OCI-LY7 (cell line): ENCODE data around the gene SUSD4. TPM values are rescaled to one million over a fixed set of nuclear protein-coding genes. Genes with fewer than 3 reads are reported as not detected.
A peak's percentile ranks its signal among the peaks of the same experiment; 100 is the strongest.

Experiments
- BruUV-seq: library from RNA; stranded (reverse); fragments of 400-500 nt; replicated peaks from 2 replicates; lab custom pipeline; 2021; lab: Mats Ljungman, UMichigan
- CTCF ChIA-PET: fragments of 300-600 bp; sonication (Branson Sonifier 250); formaldehyde crosslinking; loops from one replicate; lab custom pipeline; 2022; ENCODE audit warnings: antibody characterized with exemption; ENCODE audit not compliant: unreplicated experiment; lab: Charles Lee
- POLR2A ChIA-PET: fragments of 300-600 bp; sonication (Branson Sonifier 250); formaldehyde crosslinking; loops from one replicate; lab custom pipeline; 2022; ENCODE audit warnings: antibody characterized with exemption; lab: Charles Lee
- DNase-seq: peaks from one replicate; pipeline ENCODE4 v3.0.0-alpha.2; 2015; ENCODE audit warnings: low spot score
- H2AFZ ChIP-seq: fragments of 200-600 bp; sonication (generic), shearing (Covaris generic); 2 replicates; pipeline ENCODE4 v1.6.1; 2014; ENCODE audit warnings: mild to moderate bottlenecking, antibody characterized with exemption, low read length, moderate library complexity
- H3K27ac ChIP-seq: fragments of 200-600 bp; sonication (generic); 2 replicates; pipeline ENCODE4 v1.5.1; 2014; ENCODE audit warnings: mixed run types, low read depth, mild to moderate bottlenecking, moderate library complexity, low read length, inconsistent platforms; ENCODE audit not compliant: poor library complexity, severe bottlenecking
- H3K36me3 ChIP-seq: fragments of 200-600 bp; sonication (generic); 2 replicates; pipeline ENCODE4 v1.6.1; 2014; ENCODE audit warnings: mild to moderate bottlenecking, antibody characterized with exemption, low read length, moderate library complexity, mixed read lengths; ENCODE audit not compliant: insufficient read depth
- H3K4me1 ChIP-seq: fragments of 200-600 bp; sonication (generic); 2 replicates; pipeline ENCODE4 v1.5.1; 2014; ENCODE audit warnings: mild to moderate bottlenecking, low read length; ENCODE audit not compliant: insufficient read depth, poor library complexity, severe bottlenecking
- H3K4me2 ChIP-seq: fragments of 200-600 bp; sonication (generic); 2 replicates; pipeline ENCODE4 v1.6.1; 2014; ENCODE audit warnings: mild to moderate bottlenecking, low read length
- H3K4me3 ChIP-seq: fragments of 200-600 bp; sonication (generic); 2 replicates; pipeline ENCODE4 v1.5.1; 2014; ENCODE audit warnings: mild to moderate bottlenecking, low read depth, low read length; ENCODE audit not compliant: poor library complexity, severe bottlenecking
- H3K79me2 ChIP-seq: fragments of 200-600 bp; sonication (generic); 2 replicates; pipeline ENCODE4 v1.6.1; 2016; ENCODE audit warnings: low read depth, mild to moderate bottlenecking, low read length, moderate library complexity, mixed read lengths; ENCODE audit not compliant: insufficient read depth
- H3K9me2 ChIP-seq: fragments of 200-600 bp; sonication (generic); 2 replicates; pipeline ENCODE4 v1.6.1; 2016; ENCODE audit warnings: mild to moderate bottlenecking, low read length, mixed read lengths; ENCODE audit not compliant: insufficient read depth
- H3K9me3 ChIP-seq: fragments of 200-600 bp; sonication (generic); 2 replicates; pipeline ENCODE4 v1.6.1; 2014; ENCODE audit warnings: mild to moderate bottlenecking, mixed run types, low read length, mixed read lengths
- H4K20me1 ChIP-seq: fragments of 200-600 bp; sonication (generic); 2 replicates; pipeline ENCODE4 v1.6.1; 2014; ENCODE audit warnings: mild to moderate bottlenecking, antibody characterized with exemption, low read length, moderate library complexity, mixed read lengths; ENCODE audit not compliant: insufficient read depth
- EZH2phosphoT487 ChIP-seq: fragments of 200-600 bp; sonication (generic); IDR thresholded peaks from 2 replicates; pipeline ENCODE4 v1.6.1; 2018; ENCODE audit warnings: low read depth, borderline replicate concordance, mild to moderate bottlenecking, mixed run types, antibody characterized with exemption, low read length, moderate library complexity, mixed read lengths
- intact Hi-C: fragments of 100-400 bp; cut with micrococcal nuclease; formaldehyde crosslinking; loops from one replicate; pipeline ENCODE4 v1.10.0; 2022; ENCODE audit not compliant: unreplicated experiment
- total RNA-seq, 2 experiments: library from RNA; depleted of rRNA in 1 of 2; stranded (reverse); fragments of >200 nt in 1 of 2; shearing (Covaris generic) in 1 of 2; gene quantifications; 2 replicates each; pipeline ENCODE4 v1.2.3, GENCODE V29; 2014 to 2022
- TF ChIP-seq, protein P1 (sequence below): fragments of 200-600 bp; sonication (generic); conservative IDR thresholded peaks from 2 replicates; pipeline ENCODE4 v1.5.1; 2014; ENCODE audit warnings: mild to moderate bottlenecking, antibody characterized with exemption, low read length, moderate library complexity, mixed read lengths

SUSD4 gene
- total RNA-seq, 2 experiments from 2014 or later = 0.42 TPM; not detected in 1

DNA sequence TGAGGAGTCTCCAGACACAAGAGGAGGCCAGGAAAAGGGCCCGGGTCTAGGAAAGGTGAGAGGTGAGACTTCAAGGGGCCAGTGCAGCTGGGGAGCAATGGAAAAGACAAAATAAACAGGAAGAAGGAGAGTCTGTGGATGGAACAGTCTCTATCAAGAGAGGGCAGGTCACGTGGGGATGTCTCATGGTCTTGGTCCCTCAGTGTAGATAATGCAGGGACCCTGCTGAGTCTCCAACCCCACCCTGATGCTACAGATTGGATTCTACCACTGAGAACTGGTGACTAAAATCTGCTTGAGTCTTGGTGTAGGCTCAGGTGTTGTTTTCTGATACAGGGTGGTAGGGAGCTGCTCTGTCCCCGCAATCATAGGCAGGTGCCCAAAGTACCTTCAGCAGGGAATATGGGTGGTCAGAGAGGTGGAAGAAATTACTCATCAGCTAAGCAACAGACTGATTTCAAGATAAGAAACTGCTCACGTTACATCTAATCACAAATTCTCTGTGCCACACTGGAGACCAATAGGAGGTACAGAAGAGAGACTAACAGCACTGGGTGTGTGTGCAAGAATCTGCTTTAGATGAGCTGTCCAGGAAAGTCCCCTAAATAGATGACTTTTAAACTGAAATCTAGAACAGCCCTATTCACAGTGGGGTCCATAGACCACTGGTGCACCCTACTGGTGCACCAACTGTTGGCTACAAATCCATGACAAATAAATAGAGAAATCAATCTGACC, 119.4 kb downstream of the SUSD4 start:
- TF ChIP-seq EZH2phosphoT487 = no peak
- TF ChIP-seq, protein P1, sequence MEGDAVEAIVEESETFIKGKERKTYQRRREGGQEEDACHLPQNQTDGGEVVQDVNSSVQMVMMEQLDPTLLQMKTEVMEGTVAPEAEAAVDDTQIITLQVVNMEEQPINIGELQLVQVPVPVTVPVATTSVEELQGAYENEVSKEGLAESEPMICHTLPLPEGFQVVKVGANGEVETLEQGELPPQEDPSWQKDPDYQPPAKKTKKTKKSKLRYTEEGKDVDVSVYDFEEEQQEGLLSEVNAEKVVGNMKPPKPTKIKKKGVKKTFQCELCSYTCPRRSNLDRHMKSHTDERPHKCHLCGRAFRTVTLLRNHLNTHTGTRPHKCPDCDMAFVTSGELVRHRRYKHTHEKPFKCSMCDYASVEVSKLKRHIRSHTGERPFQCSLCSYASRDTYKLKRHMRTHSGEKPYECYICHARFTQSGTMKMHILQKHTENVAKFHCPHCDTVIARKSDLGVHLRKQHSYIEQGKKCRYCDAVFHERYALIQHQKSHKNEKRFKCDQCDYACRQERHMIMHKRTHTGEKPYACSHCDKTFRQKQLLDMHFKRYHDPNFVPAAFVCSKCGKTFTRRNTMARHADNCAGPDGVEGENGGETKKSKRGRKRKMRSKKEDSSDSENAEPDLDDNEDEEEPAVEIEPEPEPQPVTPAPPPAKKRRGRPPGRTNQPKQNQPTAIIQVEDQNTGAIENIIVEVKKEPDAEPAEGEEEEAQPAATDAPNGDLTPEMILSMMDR = 0 out of 2 replicates have a peak, but pooled peaks have one; percentile 16
- CTCF ChIA-PET = no interaction called here
- POLR2A ChIA-PET = no interaction called here
- BruUV-seq = no TSS peak
- Histone ChIP-seq H3K4me3 (no peak overlapping the region), H4K20me1 (no peaks in the 10 kb centered on the region), H3K9me2 (no peaks in the 10 kb centered on the region), H3K27ac (no peak overlapping the region), H2AFZ (no peak overlapping the region), H3K79me2 (no peaks in the 10 kb centered on the region), H3K4me2 (no peak overlapping the region), H3K4me1 (no peaks in the 10 kb centered on the region), H3K36me3 (no peaks in the 10 kb centered on the region), H3K9me3 (no peaks in the 10 kb centered on the region)
- no peak for DNase-seq
- intact Hi-C loops = no loop called here

DNA sequence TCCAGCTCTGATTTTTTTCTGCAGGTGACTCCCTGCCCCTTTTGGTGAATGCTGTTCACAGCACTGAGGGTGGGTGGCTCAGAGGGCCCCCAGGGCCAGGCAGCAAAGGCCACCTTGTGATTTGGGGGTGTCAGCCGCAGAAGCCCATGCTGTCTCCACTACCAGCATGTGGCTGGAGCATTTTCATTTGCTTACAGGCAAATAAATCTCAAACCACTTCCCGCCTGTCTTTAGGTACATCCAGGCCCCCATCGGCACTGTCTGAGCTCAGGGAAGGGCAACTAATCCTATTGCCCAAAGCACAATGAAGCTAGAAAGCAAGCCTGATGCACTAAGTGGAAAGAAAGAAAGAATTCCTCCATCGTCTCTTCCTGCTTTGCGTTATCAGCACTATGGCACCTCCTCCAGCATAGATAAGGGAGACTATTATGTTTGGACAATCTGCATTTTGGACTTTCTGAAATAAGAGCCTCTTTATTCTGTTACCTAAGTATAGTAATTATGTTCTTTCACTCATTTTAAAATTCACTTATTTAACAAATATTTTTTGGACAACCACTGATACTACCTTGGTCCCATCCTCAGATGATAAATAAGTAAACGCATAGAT, 120.4 kb downstream of the SUSD4 start:
- H3K27ac ChIP-seq = no peak overlapping the region
- no peak overlapping the region for H2AFZ ChIP-seq
- no peaks in the 10 kb centered on the region for H3K79me2 ChIP-seq
- intact Hi-C loops = no loop called here
- H4K20me1 ChIP-seq = no peaks in the 10 kb centered on the region
- TF ChIP-seq, protein P1 = no peak
- no peak for TF ChIP-seq EZH2phosphoT487
- no peak for DNase-seq
- ChIA-PET POLR2A (interaction anchor here (0.5 kb wide), 1 partner anchor 49 kb away, joined by 3 read pairs; no protein-coding TSS in a partner anchor), CTCF (no interaction called here)
- H3K4me1 ChIP-seq = no peaks in the 10 kb centered on the region
- H3K4me3 ChIP-seq = no peak overlapping the region
- H3K4me2 ChIP-seq = no peak overlapping the region
- no peaks in the 10 kb centered on the region for H3K9me3 ChIP-seq
- no TSS peak for BruUV-seq
- H3K36me3 ChIP-seq = no peaks in the 10 kb centered on the region
- no peaks in the 10 kb centered on the region for H3K9me2 ChIP-seq

DNA sequence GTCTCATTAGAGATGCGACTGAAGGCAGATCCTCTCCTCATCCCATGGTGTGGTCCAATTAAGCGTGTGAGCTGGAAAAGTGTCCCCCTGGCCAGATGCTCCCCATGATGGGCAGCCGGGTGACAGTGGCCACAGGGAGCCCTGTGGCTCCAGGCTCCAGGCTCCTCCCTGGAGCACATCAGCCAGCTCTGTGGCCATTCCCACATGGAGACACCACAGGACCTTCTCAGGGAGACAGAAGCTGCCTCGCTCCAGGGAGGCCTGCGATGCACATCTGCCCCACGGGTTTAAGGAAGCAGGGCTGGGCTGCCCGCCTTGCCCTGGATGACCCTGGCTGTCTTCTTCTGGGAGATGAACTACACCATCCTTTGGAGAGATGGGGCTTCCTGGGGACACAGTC, 121.0 kb downstream of the SUSD4 start:
- intact Hi-C loops = no loop called here
- Histone ChIP-seq H3K9me3 (no peaks in the 10 kb centered on the region), H3K36me3 (no peaks in the 10 kb centered on the region), H3K4me2 (no peak overlapping the region), H3K4me1 (no peaks in the 10 kb centered on the region), H4K20me1 (no peaks in the 10 kb centered on the region), H3K79me2 (no peaks in the 10 kb centered on the region), H3K9me2 (no peaks in the 10 kb centered on the region), H2AFZ (no peak overlapping the region), H3K27ac (no peak overlapping the region), H3K4me3 (no peak overlapping the region)
- ChIA-PET POLR2A (no interaction called here), CTCF (no interaction called here)
- BruUV-seq = no TSS peak
- TF ChIP-seq, protein P1 = no peak
- no peak for TF ChIP-seq EZH2phosphoT487
- no peak for DNase-seq
